Activated naive CD4-positive, alpha-beta T cell treated with anti-CD3 and anti-CD28 coated beads for 36 hours (primary cell): ENCODE data around the gene ESR1. TPM values are rescaled to one million over a fixed set of nuclear protein-coding genes. Genes with fewer than 3 reads are reported as not detected.
"Not testable (repeated sequence)": the region's sequence is repeated elsewhere in the genome, so short reads cannot be mapped to it uniquely, and the experiment has no call there.

Experiments used
- CTCF ChIA-PET: fragments of 350-600 bp; sonication (Branson Sonifier 250); formaldehyde crosslinking; loops from one replicate; lab custom pipeline; 2021; ENCODE audit warnings: antibody characterized with exemption; lab: Charles Lee
- DNase-seq: peaks from one replicate; pipeline ENCODE4 v3.0.0-alpha.2; 2020
- H3K27ac Mint-ChIP-seq: one replicate; pipeline ENCODE4 v1.8.0; 2021; ENCODE audit warnings: mild to moderate bottlenecking, mixed read lengths
- H3K27me3 Mint-ChIP-seq: one replicate; pipeline ENCODE4 v1.8.0; 2021; ENCODE audit warnings: low read depth, mixed read lengths
- H3K36me3 Mint-ChIP-seq: one replicate; pipeline ENCODE4 v1.8.0; 2021; ENCODE audit warnings: low read depth, mixed read lengths
- H3K4me1 Mint-ChIP-seq: one replicate; pipeline ENCODE4 v1.8.0; 2021; ENCODE audit warnings: low read depth, mixed read lengths
- H3K4me3 Mint-ChIP-seq: one replicate; pipeline ENCODE4 v1.8.0; 2021; ENCODE audit warnings: mild to moderate bottlenecking, moderate library complexity, mixed read lengths
- H3K9me3 Mint-ChIP-seq: one replicate; pipeline ENCODE4 v1.8.0; 2021; ENCODE audit warnings: mixed read lengths
- intact Hi-C: fragments of 100-400 bp; cut with micrococcal nuclease; formaldehyde crosslinking; loops from one replicate; pipeline ENCODE4 v1.15.1; 2023
- total RNA-seq, 2 experiments: library from RNA; stranded (reverse); gene quantifications; one replicate each; pipeline ENCODE4 v1.2.3, GENCODE V29; 2021

The ESR1 gene
- total RNA-seq, 2 experiments from 2014 or later, result 0.52 to 0.54 TPM

GRCh38 chr6:152135755-152136448, 328.4 kb downstream of the ESR1 start:
- CTCF ChIA-PET, result interaction anchor here (0.9 to 1.4 kb wide), 2 partner anchors 11 kb away, joined by 3 read pairs; no protein-coding TSS in a partner anchor
- Mint-ChIP-seq H3K4me3 (no peak overlapping the region), H3K9me3 (no peaks in the 10 kb centered on the region), H3K36me3 (peaks cover 19% of the 10 kb centered on the region), H3K4me1 (no peaks in the 10 kb centered on the region), H3K27me3 (no peaks in the 10 kb centered on the region), H3K27ac (no peak overlapping the region)
- no peak for DNase-seq
- intact Hi-C loops, result no loop called here

DNA sequence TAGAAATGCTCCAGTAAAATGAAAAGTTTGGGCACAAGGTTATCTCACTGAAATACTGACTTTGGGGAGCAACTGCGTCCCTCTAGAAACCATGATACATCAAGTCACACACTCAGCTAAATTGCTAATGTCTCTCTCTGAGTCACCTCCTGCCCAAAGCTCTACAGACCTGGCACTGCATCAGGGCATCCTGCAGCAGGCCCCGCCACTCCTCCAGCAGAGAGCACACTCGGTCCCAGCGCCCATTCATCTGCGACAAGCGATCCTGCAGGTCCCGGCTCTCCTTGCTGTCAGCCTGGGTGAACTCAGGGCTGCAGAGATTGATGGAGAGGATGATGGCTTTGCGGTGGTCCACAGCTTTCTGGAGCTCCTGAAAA, 329.0 kb downstream of the ESR1 start:
- DNase-seq, result no peak
- Mint-ChIP-seq H3K27ac (peak overlapping the region; percentile 14), H3K4me1 (no peaks in the 10 kb centered on the region), H3K9me3 (no peaks in the 10 kb centered on the region), H3K4me3 (no peak overlapping the region), H3K27me3 (no peaks in the 10 kb centered on the region), H3K36me3 (peaks cover 19% of the 10 kb centered on the region)
- intact Hi-C loops, result no loop called here
- CTCF ChIA-PET, result interaction anchor here (0.6 to 0.9 kb wide), 3 partner anchors 10 to 133 kb away, joined by 3 to 4 read pairs (median 3); no protein-coding TSS in a partner anchor

DNA sequence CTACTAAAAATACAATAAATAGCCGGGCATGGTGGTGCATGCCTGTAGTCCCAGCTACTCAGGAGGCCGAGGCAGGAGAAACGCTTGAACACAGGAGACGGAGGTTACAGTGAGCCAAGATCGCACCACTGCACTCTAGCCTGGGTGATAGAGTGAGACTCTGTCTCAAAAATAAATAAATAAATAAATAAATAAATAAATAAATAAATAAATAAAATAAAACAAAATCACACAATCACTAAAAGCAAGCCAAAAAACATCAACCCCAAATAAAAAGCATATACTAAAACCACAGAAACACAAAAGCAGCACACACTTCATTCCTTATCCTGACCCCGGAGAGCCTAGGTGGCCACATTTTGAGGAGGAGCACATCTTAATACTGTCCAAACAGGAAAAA, 330.9 kb downstream of the ESR1 start:
- peaks cover 16% of the 10 kb centered on the region for H3K36me3 Mint-ChIP-seq
- H3K4me3 Mint-ChIP-seq, H3K27ac Mint-ChIP-seq, H3K27me3 Mint-ChIP-seq, CTCF ChIA-PET, intact Hi-C loops, DNase-seq, H3K9me3 Mint-ChIP-seq, H3K4me1 Mint-ChIP-seq: not testable (repeated sequence)

GRCh38 chr6:152142105-152142504, 334.6 kb downstream of the ESR1 start:
- Mint-ChIP-seq H3K4me1 (no peaks in the 10 kb centered on the region), H3K27me3 (no peaks in the 10 kb centered on the region), H3K27ac (no peak overlapping the region), H3K36me3 (peaks cover 14% of the 10 kb centered on the region), H3K9me3 (no peaks in the 10 kb centered on the region), H3K4me3 (no peak overlapping the region)
- CTCF ChIA-PET, result interaction anchor here (0.6 to 2.9 kb wide), 6 partner anchors 14 to 326 kb away, joined by 3 to 11 read pairs (median 4); no protein-coding TSS in a partner anchor
- no peak for DNase-seq
- intact Hi-C loops, result no loop called here

GRCh38 chr6:152143359-152143758, 335.9 kb downstream of the ESR1 start:
- DNase-seq, result no peak
- no peak overlapping the region for H3K4me3 Mint-ChIP-seq
- H3K27me3 Mint-ChIP-seq, result no peaks in the 10 kb centered on the region
- H3K9me3 Mint-ChIP-seq, result no peaks in the 10 kb centered on the region
- H3K27ac Mint-ChIP-seq, result no peak overlapping the region
- CTCF ChIA-PET, result interaction anchor here (1.0 to 2.9 kb wide), 2 partner anchors 18 to 25 kb away, joined by 3 to 11 read pairs; no protein-coding TSS in a partner anchor
- intact Hi-C loops, result no loop called here
- peaks cover 22% of the 10 kb centered on the region for H3K36me3 Mint-ChIP-seq
- no peaks in the 10 kb centered on the region for H3K4me1 Mint-ChIP-seq

DNA sequence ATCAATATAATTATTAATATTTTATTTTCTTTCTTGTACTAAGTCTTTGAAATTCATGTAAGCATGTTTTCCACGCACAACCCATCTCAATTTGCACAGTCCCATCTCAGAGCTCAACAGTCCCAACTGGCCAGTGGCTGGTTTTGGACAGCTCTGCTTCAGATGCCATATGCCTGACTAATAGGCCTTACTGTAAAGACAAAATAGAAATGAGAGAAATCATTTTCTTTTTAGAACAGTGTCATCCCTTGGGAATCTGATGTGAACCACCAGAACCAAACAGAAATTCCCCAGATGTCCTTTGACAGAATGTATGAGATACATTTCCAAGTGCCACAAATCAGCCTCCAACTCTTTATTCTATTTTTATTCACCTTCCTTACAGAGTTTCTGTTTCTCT, 338.9 kb downstream of the ESR1 start:
- CTCF ChIA-PET, result no interaction called here
- Mint-ChIP-seq H3K4me1 (no peaks in the 10 kb centered on the region), H3K9me3 (no peaks in the 10 kb centered on the region), H3K4me3 (no peak overlapping the region), H3K36me3 (peaks cover 34% of the 10 kb centered on the region), H3K27me3 (no peaks in the 10 kb centered on the region), H3K27ac (no peak overlapping the region)
- intact Hi-C loops, result no loop called here
- no peak for DNase-seq

DNA sequence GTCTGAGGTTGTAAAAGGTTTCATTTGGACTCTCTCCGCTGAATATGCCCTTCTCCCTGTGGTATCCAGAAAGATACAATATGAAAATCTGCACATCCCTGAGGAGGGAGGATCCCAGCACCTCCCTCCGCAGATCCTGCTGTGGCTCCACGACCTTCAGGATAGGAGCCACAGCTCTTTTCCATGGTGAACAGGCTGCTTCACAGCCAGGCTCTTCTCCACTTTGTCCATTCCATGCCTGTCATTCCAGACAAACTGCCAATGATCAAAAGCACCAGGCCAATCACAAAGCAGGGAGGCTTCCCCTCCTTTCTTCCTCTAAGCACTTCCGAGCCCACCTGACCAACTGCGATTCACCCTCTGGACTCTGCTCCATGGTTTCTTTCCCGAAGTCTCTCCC, 339.8 kb downstream of the ESR1 start:
- Mint-ChIP-seq H3K4me3 (no peak overlapping the region), H3K27ac (peak overlapping the region; percentile 11), H3K9me3 (no peaks in the 10 kb centered on the region), H3K36me3 (peaks cover 39% of the 10 kb centered on the region), H3K27me3 (no peaks in the 10 kb centered on the region), H3K4me1 (no peaks in the 10 kb centered on the region)
- intact Hi-C loops, result no loop called here
- CTCF ChIA-PET, result no interaction called here
- no peak for DNase-seq

GRCh38 chr6:152148412-152148811, 340.9 kb downstream of the ESR1 start:
- CTCF ChIA-PET, result no interaction called here
- no peak for DNase-seq
- peaks cover 36% of the 10 kb centered on the region for H3K36me3 Mint-ChIP-seq
- no peaks in the 10 kb centered on the region for H3K27me3 Mint-ChIP-seq
- no peak overlapping the region for H3K27ac Mint-ChIP-seq
- no peaks in the 10 kb centered on the region for H3K4me1 Mint-ChIP-seq
- intact Hi-C loops, result no loop called here
- no peak overlapping the region for H3K4me3 Mint-ChIP-seq
- H3K9me3 Mint-ChIP-seq, result no peaks in the 10 kb centered on the region

GRCh38 chr6:152150196-152150595, 342.7 kb downstream of the ESR1 start:
- Mint-ChIP-seq H3K27ac (peak overlapping the region; percentile 28), H3K27me3 (no peaks in the 10 kb centered on the region)

GRCh38 chr6:152151920-152152319, 344.4 kb downstream of the ESR1 start:
- CTCF ChIA-PET, result no interaction called here
- H3K4me3 Mint-ChIP-seq, result no peak overlapping the region
- no peaks in the 10 kb centered on the region for H3K9me3 Mint-ChIP-seq
- no peaks in the 10 kb centered on the region for H3K4me1 Mint-ChIP-seq
- H3K36me3 Mint-ChIP-seq, result peaks cover 30% of the 10 kb centered on the region
- DNase-seq, result no peak
- H3K27ac Mint-ChIP-seq, result no peak overlapping the region
- H3K27me3 Mint-ChIP-seq, result no peaks in the 10 kb centered on the region
- intact Hi-C loops, result no loop called here

More at GRCh38 chr6:152150196-152150595, 342.7 kb downstream of the ESR1 start:
- H3K9me3 Mint-ChIP-seq, result no peaks in the 10 kb centered on the region
- CTCF ChIA-PET, result no interaction called here
- peaks cover 35% of the 10 kb centered on the region for H3K36me3 Mint-ChIP-seq
- intact Hi-C loops, result no loop called here
- H3K4me3 Mint-ChIP-seq, result no peak overlapping the region
- H3K4me1 Mint-ChIP-seq, result no peaks in the 10 kb centered on the region
- DNase-seq, result no peak

DNA sequence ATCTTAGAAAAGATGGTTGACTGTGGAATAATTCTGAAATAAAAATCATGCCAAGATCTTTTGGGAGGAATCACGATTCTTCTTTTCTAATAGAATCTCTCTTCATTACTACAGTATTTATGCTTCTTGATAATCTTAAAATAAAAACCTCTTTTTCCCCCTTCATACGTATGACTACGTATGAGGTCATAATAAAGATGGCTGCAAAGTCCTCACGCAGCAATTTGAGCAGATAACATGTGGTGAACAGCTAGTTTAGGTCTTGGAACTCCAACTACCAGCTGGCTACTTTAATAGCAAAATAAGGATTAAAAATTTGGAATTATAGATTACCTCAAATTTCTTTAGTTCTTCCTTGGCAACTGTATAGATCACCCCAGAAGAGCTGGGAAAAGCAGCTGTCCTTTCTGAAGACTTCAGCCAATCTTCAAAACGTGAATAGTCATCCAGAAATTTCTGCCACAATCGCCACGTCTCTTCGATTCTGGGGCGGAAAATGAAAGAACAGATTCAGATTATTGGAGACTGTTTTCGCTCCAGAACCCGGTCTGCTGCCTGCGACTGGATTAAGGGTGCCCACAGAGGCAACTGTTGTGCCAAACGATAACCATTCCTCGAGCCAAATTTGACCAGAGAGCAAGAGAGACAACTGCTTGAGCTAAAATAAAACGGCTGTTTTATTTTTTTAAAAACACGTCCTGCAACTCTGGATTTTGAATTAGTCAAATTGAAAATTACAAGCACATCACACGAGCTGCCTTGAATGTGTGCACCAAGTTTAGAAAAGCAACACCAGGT, 347.3 kb downstream of the ESR1 start:
- Mint-ChIP-seq H3K27me3 (no peaks in the 10 kb centered on the region), H3K27ac (no peak overlapping the region), H3K4me3 (no peak overlapping the region), H3K4me1 (peaks cover 5% of the 10 kb centered on the region), H3K9me3 (no peaks in the 10 kb centered on the region), H3K36me3 (peaks cover 20% of the 10 kb centered on the region)
- no peak for DNase-seq
- CTCF ChIA-PET, result interaction anchor here (1.0 to 2.2 kb wide), 2 partner anchors 16 to 29 kb away, joined by 3 to 8 read pairs; no protein-coding TSS in a partner anchor
- intact Hi-C loops, result no loop called here

- intact Hi-C loops, result no loop called here
- H3K9me3 Mint-ChIP-seq, result no peaks in the 10 kb centered on the region
- peaks cover 13% of the 10 kb centered on the region for H3K4me1 Mint-ChIP-seq
- H3K36me3 Mint-ChIP-seq, result peaks cover 18% of the 10 kb centered on the region
- no peaks in the 10 kb centered on the region for H3K27me3 Mint-ChIP-seq
- DNase-seq, result no peak
- no peak overlapping the region for H3K27ac Mint-ChIP-seq
- H3K4me3 Mint-ChIP-seq, result no peak overlapping the region
- CTCF ChIA-PET, result interaction anchor here (1.0 kb wide), 1 partner anchor 31 kb away, joined by 3 read pairs; no protein-coding TSS in a partner anchor
Observed at GRCh38 chr6:152155792-152156191, 348.3 kb downstream of the ESR1 start.
